NK-92 (cell line): ENCODE measurements around the gene TMEM98.
"Not testable (repeated sequence)": the region's sequence is repeated elsewhere in the genome, so short reads cannot be mapped to it uniquely, and the experiment has no call there.

Source experiments
- DNase-seq: peaks from one replicate; lab custom pipeline; 2025; ENCODE audit not compliant: unreplicated experiment; lab: John Stamatoyannopoulos, UW

Gene TMEM98

GRCh38 chr17:32941419-32942032, 13.6 kb downstream of the TMEM98 start:
- no peak for DNase-seq

GRCh38 chr17:32943206-32943605, 15.3 kb downstream of the TMEM98 start:
- DNase-seq, result no peak

DNA sequence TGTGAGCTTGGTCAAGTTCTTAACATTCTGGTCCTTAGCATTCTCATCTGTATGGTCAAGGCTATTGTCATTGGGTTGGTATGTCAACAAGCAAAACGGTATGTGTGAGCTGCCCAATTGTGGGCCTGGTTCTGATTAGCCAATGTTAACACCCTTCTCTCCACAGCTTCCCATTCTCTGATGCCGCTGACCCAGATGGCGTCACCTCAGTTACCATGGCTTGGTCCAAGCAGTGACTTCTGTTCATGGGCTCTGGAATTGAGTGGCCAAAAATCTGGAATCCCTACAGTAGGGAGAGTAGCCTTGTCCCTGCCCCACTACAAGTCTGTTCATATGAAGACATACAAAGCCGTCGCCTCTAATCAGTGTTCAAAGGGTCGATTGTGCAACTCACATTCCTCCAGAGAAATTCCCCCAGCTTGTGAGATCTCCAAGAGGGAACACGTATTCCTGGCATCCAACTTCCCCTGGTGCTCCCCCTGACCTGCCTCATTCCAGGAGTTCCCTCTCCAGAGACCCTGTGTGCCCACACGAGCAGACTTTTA, 15.8 kb downstream of the TMEM98 start:
- no peak for DNase-seq

- DNase-seq, result no peak
Measured at GRCh38 chr17:32944248-32945020, 16.5 kb downstream of the TMEM98 start.

DNA sequence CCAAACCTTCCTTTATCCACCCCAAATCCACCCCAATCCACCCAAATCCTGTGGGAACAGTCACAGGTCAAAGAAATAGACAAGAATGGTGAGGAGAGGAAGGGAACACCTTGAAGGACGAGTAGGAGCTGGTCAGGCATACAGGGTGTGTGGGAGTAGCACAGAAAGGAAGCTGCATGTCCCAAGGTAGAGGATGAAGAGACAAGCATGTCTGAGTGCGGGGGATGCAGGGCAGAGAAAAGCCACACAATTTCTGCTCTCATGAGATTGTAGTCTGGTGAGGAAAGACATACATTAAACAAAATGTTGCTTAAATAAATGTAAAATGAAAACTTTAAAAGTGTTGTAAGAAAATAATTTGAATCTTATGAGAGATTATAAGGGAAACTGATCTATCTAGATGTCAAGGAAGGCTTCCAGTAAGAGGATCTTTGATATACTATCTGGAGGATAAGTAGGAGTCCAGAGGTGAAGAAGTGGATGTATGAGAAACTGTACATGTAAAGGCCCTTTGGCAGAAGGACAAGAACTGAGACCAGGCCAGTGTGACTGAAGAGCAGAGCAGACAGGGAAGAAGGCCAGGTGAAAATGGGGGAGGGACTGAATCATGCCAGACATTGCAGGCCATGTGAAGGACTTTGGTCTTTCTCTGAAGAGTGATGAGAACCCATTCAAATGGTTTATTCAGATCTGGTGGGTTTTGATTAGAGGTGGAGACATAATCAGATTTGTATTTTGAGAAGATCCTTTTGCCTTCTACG, 18.6 kb downstream of the TMEM98 start:
- DNase-seq, result no peak

DNA sequence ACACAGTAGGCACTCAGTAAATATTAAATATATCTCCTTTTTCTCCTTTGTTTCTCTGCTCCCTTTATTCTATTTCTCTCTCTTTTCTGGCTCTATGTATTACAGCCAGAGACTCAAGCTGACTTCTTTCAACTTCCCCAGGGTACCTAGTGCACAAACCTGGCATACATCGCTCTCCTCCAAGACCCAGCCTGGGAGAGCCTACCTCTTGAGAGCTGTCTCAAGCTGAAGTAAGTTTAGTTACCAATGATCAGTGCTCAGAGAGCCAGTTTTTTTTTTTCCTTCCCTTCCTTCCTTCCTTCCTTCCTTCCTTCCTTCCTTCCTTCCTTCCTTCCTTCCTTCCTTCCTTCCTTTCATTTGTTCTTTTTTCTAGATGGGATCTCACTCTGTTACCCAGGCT, 19.8 kb downstream of the TMEM98 start:
- no peak for DNase-seq

GRCh38 chr17:32949181-32949580, 21.2 kb downstream of the TMEM98 start:
- DNase-seq, result no peak

DNA sequence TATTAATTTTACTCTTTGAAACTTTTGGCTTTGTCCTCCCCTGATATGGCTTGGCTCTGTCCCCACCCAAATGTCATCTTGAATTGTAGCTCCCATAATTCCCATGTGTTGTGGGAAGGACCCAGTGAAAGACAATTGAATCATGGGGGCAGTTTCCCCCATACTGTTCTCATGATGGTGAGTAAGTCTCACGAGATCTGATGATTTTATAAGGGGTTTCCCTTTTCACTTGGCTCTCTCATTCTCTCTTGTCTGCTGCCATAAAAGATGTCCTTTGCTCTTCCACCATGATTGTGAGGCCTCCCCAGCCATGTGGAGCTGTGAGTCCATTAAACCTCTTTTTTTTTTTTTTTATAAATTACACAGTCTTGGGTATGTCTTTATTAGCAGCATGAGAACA, 24.5 kb downstream of the TMEM98 start:
- not testable (repeated sequence) for DNase-seq

GRCh38 chr17:32953045-32953444, 25.1 kb downstream of the TMEM98 start:
- DNase-seq, result no peak

DNA sequence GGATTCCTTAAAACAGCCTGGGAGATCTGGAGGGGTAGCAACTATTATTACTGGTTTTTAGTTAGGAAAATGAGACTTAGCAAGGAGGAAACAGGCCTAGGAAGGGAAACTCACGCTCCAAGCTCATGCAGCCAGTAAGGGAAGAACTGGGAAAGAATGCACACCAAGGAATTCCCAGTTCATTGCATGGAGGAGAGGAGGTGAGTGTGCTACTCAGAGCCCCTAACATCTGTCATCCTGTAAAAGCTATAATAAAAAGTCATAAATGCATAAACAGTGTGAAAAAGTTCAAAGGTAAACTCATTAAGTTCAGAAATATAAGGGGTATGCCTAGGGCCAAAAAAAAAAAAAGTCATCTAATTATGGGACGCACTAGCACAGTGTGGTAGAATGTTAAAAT, 25.9 kb downstream of the TMEM98 start:
- no peak for DNase-seq

DNA sequence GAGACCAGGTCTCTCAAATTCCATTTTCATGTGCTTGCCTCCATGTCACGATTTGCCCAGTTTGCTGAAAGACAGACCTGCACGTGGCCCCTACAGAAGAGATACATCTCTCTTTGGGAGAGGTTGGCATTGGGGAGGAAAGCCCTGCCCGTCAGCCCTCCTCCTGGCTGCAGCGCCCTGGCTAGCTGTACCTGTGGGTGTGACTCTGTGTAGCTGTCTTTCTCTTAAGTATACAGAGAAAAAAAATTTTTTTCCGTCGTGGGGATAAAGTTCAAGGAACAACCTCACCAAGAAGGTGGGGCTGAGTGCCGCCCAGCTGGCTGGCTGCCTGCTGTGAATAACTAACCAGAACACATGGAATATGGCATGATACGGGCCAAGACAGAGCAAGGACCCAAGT, 26.5 kb downstream of the TMEM98 start:
- DNase-seq, result no peak

GRCh38 chr17:32955155-32955554, 27.2 kb downstream of the TMEM98 start:
- no peak for DNase-seq

DNA sequence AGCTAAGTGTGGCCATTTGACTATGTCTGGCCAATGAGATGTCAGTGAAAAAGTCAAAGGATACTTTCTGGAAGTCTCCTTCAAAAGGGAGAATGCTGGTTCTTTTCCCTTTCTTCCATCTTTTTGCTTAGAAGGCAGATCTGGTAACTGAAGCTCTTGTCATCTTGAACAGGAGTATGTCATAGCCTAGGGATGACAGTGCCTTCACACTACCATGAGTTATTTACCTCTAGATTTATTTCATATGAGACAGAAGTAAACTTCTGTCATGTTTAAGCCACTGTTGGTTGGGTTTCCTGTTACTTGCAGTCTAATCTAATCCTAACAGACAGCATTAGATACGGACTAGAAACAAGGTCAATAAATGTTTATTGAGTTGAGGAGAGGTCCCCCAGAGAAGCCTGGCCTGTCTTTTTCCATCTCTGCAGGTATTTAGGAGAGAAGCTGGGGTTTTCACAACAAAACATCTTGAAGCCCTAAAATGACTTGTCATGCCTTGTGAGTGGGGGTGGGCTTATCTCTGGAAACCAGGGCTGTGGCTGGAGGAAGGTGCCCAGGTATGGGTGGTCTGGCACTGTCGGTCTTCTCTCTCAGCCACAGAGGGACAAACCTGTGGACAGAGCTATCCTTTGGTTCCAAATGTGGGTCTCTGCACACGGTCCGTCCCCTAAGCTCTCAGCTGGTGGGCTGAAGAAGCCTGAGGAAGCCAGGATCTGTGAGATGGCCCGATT, 28.5 kb downstream of the TMEM98 start:
- no peak for DNase-seq

- DNase-seq, result no peak
Measured at GRCh38 chr17:32958418-32958817, 30.5 kb downstream of the TMEM98 start.

DNA sequence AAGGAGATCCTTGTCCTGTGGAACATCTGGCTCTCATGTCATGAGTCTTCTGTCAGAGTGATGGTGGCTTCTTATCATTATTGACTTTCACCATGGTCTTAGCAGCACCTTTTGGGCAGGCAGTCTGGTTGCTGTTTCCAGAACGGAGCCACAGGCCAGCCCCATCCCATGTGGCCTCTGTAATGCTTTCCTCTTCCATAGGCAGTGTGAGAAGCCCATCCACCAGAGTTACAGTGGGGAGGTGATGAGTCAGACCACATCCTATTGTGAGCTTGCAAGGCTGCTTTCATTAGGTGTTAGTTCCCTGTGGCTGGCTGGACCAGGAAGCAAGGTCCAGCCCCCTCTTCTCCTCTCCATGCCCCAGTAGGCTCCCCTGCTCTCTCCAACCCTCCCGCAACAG, 32.9 kb downstream of the TMEM98 start:
- no peak for DNase-seq

- no peak for DNase-seq
Measured at GRCh38 chr17:32962320-32962711, 34.4 kb downstream of the TMEM98 start.

- DNase-seq, result no peak
Measured at GRCh38 chr17:32964541-32964940, 36.6 kb downstream of the TMEM98 start.

GRCh38 chr17:32969231-32969630, 41.3 kb downstream of the TMEM98 start:
- DNase-seq, result not testable (repeated sequence)

GRCh38 chr17:32970281-32970680, 42.3 kb downstream of the TMEM98 start:
- DNase-seq, result no peak

GRCh38 chr17:32971171-32971570, 43.2 kb downstream of the TMEM98 start:
- no peak for DNase-seq

GRCh38 chr17:32976131-32976530, 48.2 kb downstream of the TMEM98 start:
- DNase-seq, result no peak
